ENCODE measurements around the gene TNFSF12.
"Not testable (repeated sequence)": the region's sequence is repeated elsewhere in the genome, so short reads cannot be mapped to it uniquely, and the experiment has no call there.

Gene TNFSF12

DNA sequence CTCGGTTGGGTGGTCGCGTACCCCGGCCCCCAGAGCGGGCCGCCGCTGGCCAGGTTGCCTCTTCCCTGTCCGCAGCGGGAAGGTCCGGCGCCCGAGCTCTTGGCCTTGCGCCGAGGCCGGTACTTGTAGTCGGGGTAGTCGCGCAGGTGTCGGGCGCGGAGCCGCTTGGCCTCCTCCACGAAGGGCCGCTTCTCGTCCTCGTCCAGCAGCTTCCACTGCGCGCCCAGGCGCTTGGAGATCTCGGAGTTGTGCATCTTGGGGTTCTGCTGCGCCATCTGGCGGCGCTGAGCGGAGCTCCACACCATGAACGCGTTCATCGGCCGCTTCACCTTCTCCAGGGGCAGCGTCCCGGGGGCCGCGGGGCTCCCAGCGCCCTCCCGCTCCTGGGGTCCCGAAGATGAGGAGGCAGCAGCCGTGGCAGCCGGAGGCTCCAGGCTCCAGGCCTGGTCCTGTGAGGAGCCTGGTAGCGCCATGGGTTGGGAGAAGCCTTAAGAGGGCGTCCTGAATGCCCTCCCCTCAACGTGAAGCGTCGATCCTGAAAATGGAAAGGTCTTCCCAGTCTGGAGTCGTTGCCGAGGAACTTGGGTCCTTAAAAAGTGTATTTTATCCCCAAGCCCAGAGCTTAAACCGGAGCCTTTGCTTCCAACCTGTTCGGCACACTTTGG, 40.5 kb downstream of the TNFSF12 start:
- no peak for DNase-seq

DNA sequence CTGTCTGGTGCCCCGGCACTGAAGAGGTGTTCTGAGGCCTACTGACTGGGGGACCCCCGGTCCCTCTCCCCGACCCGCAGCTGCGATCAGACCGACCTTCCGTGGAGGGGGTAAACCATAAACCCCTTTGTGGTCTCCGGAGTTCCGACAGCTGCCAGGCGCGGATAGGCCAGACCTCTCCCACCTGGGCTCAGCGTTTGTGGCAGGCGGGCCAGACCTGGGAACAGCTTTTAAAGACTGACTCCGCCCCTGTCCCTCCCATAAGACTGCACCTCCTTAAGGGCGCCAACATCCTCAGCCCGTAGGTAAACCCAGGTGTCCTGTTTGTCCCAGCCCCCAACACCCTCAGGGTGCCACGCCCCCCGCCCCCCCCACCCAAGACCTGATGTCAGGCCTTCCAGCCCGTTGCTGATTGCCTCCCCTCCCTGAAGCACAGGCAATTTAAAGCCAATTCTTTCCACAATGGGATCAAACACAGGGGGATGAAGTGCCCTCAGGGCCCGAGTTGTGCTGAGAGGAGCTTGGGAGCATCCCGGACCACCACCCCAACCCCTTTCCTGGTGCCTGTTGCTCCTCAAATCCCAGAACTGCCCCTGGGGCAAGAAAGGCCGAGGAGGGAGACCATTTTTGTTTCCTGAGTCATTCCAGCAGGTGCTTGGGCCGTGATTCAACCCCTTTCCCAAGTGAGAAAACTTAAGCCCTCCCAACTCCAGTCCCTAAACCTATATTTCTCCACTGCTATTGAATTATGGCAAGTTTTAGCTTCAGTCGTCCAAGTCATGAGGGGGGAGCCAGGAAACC, 41.2 kb downstream of the TNFSF12 start, which contains the start of gene SOX15:
TSS of gene SOX15 (minus strand) at position 204 of the 801 bp plus-strand sequence. CDS start 418 bp downstream, outside the sequence.
- no peak for DNase-seq

DNA sequence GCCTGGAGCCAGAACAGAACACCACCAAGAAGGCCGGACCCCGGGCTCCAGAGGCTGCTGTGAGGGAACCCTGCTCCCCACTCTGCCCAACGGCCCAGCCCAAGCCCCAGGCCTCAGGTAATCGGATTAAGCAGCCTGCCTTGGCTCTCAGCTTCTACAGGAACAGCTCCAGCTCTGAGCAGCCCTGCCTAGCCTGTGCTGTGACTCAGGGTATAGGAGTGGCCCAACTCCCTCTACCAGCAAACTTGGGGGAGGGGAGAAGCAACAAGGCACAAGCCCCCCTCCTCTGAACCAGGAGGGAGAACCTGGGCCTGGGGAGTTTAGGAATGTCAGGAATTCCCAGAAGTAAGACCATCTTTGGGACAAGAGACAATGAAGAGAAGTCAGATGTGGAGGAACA, 41.9 kb downstream of the TNFSF12 start:
- no peak for DNase-seq

DNA sequence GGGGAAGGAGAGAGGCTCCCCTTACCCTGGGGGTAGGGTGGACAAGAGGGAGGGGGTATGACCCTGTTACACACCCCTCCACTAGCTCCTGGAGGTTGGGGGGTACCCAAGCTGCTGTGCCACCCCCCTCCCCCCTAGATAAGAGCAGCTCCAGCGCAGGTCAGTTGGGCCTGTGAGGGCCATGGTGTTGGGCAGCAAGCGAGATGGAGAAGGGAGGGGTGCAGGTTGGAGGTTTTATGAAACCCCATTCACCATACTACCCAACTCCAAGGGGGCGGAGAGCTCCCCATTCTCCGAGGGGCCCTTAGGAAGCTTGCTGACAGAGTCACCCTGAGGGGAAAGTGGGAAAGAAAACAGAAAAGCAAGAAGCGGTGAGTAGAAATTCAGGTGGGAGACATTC, 42.7 kb downstream of the TNFSF12 start:
- no peak for DNase-seq

DNA sequence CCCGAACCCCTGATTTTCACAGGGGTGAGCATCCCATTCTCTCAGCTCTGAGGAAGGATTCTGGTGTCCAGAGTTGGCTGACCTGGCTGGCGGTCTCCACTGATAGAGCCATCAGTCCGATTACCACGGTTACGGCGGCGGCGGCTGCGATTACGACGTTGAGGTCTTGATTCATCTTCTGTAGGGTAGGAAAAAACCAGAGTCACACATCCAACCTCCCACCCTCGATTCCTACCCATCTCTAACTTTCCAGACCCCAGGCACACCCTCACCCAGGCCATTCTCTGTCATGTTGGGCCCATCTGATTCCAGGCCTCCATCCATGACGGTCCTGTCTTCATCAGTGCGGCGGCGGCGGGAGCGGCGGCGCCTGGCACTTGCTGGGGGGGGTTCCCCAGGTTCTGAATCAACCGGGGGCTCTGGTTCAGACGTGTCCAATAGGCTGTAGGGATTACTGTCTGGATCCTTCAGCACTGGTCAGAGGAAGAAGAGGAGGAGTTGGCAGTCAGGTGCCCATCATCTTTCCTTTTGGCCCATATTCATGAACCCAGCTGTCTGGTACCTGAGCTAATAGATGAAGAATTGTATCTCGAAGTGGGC, 43.7 kb downstream of the TNFSF12 start:
- no peak for DNase-seq

DNA sequence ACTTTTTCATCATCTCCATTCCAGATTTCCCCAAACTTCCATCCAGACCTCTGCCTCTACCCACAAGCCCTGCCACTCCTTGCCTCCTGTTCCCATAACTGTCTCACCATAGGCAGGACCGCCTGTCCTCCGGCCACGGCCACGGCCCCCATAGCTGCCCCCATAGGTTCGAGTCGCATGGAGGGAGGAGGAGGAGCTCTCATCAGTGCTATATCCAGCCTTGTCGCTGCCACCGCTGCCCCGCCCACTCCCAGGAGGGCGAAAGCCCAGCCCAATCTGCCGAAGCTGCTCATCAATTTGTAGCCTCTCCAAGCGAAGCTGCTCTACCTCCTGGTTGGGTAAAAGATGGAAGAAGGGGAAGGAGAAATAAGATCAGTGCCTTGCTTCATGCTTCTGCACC, 44.4 kb downstream of the TNFSF12 start:
- DNase-seq: no peak

DNA sequence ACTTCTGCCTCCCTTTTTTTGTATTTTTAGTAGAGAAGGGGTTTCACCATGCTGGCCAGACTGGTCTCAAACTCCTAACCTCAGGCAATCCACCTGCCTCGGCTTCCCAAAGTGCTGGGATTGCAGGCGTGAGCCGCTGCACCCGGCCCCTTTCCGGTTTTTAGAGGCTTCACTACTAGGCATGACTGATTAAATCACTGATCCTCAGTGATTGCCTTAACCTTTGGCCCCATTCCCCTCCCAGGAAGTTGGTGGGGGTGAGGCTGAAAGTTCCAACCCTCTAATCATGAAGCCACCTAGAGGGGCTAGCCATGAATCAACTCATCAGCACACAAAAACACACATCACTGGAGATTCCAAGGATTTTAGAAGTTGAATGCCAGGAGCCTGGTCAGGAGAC, 48.7 kb downstream of the TNFSF12 start:
- DNase-seq: not testable (repeated sequence)

DNA sequence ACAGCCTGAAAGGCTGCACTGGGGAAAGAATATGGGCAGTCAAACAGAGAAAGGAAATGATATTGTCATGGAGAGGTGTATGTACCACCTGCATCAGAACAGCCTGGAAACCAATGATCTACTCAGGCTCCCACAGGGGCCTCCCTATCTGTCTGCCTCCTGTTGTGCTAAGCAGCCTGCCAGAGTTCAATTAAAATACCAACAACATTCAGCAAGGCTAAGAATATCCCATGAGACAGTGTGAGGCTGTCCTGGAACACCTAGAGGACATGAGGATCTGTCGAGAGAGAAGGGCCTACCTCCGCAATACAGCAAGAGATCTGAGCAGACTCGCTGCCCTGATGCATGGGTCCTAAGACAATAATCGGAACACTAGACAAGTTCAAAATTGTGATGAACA, 57.4 kb downstream of the TNFSF12 start:
- no peak for DNase-seq
